Liver (tissue), 3 donors: Measurements from ENCODE around the gene MICAL2.

Experiments
- FOXA1 ChIP-seq: IDR thresholded peaks from 2 replicates; pipeline ENCODE4 v1.6.1; 2016; ENCODE audit warnings: antibody characterized with exemption
- RAD21 ChIP-seq, 2 donors: IDR thresholded peaks; 2 replicates each; pipeline ENCODE4 v1.6.1; 2016; ENCODE audit warnings: antibody characterized with exemption in 2 of 2, mild to moderate bottlenecking in 2 of 2
- RXRA ChIP-seq, 2 donors: IDR thresholded peaks; 2 replicates each; pipeline ENCODE4 v1.6.1; 2017 to 2018; ENCODE audit warnings: antibody characterized with exemption in 2 of 2, mild to moderate bottlenecking in 1 of 2
- SP1 ChIP-seq: IDR thresholded peaks from 2 replicates; pipeline ENCODE4 v1.6.1; 2018; ENCODE audit warnings: antibody characterized with exemption, mild to moderate bottlenecking
- YY1 ChIP-seq: IDR thresholded peaks from 2 replicates; pipeline ENCODE4 v1.6.1; 2016; ENCODE audit warnings: antibody characterized with exemption, mild to moderate bottlenecking
- TF ChIP-seq, protein P1 (sequence below): fragments of 150-350 bp; IDR thresholded peaks from 2 replicates; pipeline ENCODE4 v1.5.1; 2017; ENCODE audit warnings: improper control_type of control experiment, low read depth, low read length; ENCODE audit not compliant: missing input control
- TF ChIP-seq, protein P2 (sequence below): IDR thresholded peaks from 2 replicates; pipeline ENCODE4 v1.6.1; 2016; ENCODE audit warnings: antibody characterized with exemption
- TF ChIP-seq, protein P3 (sequence below): IDR thresholded peaks from 2 replicates; pipeline ENCODE4 v1.6.1; 2016; ENCODE audit warnings: antibody characterized with exemption
- donor health status: healthy.
- donor health status: healthy.

DNA sequence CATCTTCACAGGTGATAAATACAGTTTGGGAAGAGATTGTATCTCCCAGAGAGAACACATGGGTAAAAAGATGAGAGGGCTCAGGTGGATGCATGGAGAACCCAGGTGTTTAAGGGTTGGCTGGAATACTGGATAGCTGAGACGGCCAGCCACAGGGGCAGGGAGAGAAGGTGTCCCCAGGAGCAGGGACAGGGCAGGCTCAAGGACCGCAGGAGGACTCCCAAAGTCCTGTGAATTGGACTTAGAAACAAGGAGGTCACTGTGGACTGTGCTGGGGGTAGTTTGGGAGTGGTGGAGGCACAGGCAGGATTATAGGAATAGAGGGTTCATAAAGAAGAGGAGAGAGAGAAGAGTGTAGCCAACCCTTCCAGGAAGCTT, 163.2 kb downstream of the MICAL2 start:
- TF ChIP-seq FOXA1: no peak
- TF ChIP-seq, protein P1, sequence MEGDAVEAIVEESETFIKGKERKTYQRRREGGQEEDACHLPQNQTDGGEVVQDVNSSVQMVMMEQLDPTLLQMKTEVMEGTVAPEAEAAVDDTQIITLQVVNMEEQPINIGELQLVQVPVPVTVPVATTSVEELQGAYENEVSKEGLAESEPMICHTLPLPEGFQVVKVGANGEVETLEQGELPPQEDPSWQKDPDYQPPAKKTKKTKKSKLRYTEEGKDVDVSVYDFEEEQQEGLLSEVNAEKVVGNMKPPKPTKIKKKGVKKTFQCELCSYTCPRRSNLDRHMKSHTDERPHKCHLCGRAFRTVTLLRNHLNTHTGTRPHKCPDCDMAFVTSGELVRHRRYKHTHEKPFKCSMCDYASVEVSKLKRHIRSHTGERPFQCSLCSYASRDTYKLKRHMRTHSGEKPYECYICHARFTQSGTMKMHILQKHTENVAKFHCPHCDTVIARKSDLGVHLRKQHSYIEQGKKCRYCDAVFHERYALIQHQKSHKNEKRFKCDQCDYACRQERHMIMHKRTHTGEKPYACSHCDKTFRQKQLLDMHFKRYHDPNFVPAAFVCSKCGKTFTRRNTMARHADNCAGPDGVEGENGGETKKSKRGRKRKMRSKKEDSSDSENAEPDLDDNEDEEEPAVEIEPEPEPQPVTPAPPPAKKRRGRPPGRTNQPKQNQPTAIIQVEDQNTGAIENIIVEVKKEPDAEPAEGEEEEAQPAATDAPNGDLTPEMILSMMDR: no peak
- TF ChIP-seq, protein P2, sequence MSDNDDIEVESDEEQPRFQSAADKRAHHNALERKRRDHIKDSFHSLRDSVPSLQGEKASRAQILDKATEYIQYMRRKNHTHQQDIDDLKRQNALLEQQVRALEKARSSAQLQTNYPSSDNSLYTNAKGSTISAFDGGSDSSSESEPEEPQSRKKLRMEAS: no peak
- TF ChIP-seq SP1: no peak
- no peak for TF ChIP-seq YY1
- no peak for TF ChIP-seq RAD21 (IDR thresholded peaks at IDR 0.05)
- TF ChIP-seq, protein P3, sequence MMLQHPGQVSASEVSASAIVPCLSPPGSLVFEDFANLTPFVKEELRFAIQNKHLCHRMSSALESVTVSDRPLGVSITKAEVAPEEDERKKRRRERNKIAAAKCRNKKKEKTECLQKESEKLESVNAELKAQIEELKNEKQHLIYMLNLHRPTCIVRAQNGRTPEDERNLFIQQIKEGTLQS: no peak
- no peak for TF ChIP-seq RXRA (IDR thresholded peaks at IDR 0.05)
